Heart left ventricle (tissue), 13 donors: ENCODE data around the gene GALR2.
"Not testable (repeated sequence)": the region's sequence is repeated elsewhere in the genome, so short reads cannot be mapped to it uniquely, and the experiment has no call there.

Source experiments
- POLR2A ChIP-seq, 2 donors: fragments of 450-650 bp; IDR thresholded peaks; one replicate each; pipeline ENCODE4 v1.6.1; 2017; ENCODE audit warnings: antibody characterized with exemption in 2 of 2, mild to moderate bottlenecking in 2 of 2, moderate library complexity in 2 of 2
- TF ChIP-seq, protein P1 (sequence below), 12 donors: fragments of 200-600 bp; sonication (generic) in 4 of 12; IDR thresholded peaks; one replicate each; pipeline versions ENCODE4 v1.5.0 to v1.8.0; 2018 to 2022; ENCODE audit warnings: antibody characterized with exemption in 12 of 12, mild to moderate bottlenecking in 5 of 12
- donor health status: ischemic (EF 13 %, LVEDD 7.1; RV severe dilation, severe dysfunction).
- donor health status: DM: no; HTN: yes; CAD: no.
- donor health status: DM: no; HTN: no; CAD: no.
- donor health status: ischemic (EF 25% LVEDD 6.9; RV normal size, moderate dysfunction).
- donor health status: ischemic (EF 25% LVEDD 5.7; RV mildly dilated, moderate dysfunction).
- donor health status: ischemic (EF 35%, LVEDD 5.7; RV mildly dilated, moderate dysfunction).
- donor health status: nonischemic (EF 11% LVEDD 7.7; RV severe dilation, severe dysfunction).
- donor health status: DM: yes; HTN: yes; CAD: no.
- donor health status: PGD.
- donor health status: ischemic (EF 29% LVEDD 5.4; RV normal size, mild dysfunction).
- donor health status: nonischemic (EF 23%, LVEDD 6.1; RV moderate dilation, normal function).

DNA sequence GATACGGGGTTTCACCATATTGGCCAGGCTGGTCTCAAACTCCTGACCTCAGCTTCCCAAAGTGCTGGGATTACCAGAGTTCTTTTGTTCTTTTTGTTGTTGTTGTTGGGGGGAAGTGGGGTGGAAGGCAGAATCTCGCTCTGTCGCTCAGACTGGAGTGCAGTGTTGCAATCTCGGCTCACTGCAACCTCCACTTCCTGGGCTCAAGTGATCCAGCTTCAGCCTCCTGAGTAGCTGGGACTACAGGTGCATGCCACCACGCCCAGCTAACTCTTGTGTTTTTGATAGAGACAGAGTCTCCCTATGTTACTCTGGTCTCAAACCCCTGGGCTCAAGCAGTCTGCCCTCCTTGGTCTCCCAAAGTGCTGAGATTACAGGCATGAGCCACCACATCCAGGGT is 3.8 kb downstream of the GALR2 start:
- TF ChIP-seq, protein P1, sequence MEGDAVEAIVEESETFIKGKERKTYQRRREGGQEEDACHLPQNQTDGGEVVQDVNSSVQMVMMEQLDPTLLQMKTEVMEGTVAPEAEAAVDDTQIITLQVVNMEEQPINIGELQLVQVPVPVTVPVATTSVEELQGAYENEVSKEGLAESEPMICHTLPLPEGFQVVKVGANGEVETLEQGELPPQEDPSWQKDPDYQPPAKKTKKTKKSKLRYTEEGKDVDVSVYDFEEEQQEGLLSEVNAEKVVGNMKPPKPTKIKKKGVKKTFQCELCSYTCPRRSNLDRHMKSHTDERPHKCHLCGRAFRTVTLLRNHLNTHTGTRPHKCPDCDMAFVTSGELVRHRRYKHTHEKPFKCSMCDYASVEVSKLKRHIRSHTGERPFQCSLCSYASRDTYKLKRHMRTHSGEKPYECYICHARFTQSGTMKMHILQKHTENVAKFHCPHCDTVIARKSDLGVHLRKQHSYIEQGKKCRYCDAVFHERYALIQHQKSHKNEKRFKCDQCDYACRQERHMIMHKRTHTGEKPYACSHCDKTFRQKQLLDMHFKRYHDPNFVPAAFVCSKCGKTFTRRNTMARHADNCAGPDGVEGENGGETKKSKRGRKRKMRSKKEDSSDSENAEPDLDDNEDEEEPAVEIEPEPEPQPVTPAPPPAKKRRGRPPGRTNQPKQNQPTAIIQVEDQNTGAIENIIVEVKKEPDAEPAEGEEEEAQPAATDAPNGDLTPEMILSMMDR (IDR thresholded peaks at IDR 0.05), result not testable (repeated sequence)
- TF ChIP-seq POLR2A (IDR thresholded peaks at IDR 0.05), result not testable (repeated sequence)
